ENCODE data around the gene FNDC3B. TPM values are rescaled to one million over a fixed set of nuclear protein-coding genes. Genes with fewer than 3 reads are reported as not detected.

FNDC3B gene
- polyA plus RNA-seq, 2 of the 4 experiments (the other 2 are of a cell fraction): 29.5 to 33.6 TPM

DNA sequence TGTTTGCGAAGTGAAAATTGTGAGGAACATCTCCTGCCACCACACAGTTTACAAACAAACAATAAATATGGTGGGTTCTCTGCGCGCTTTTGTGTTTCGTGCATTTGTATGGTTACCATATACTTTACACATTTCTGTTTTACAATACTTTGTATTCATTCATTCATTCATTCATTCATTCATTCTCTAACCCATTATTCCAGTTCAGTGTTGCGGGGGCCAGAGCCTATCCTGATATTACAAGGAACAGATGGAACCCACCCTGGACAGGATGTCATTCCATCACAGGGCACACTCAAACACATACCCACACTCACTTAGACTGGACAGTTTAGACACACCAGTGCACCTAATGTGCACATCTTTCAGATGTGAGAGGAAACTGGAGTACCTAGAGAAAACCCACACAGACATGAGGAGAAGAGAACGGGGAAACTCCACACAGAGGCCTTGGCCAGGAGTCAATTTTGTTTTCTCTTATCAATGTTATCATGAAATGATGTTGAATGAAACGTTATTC lies 160.5 kb downstream of the FNDC3B start:
- 85% methylated on average over 7 of the region's 7 CpGs for WGBS (ENCODE audit: missing lambda C conversion rate)
- POLR2A ChIA-PET: no interaction called here
- ATAC-seq (no peak), FAIRE-seq (no peak), DNase-seq (ENCODE audit: low read depth in 1 of 2, low spot score in 1 of 2) (no peak)
- peak overlapping the region; percentile 78 to 84; a peak in 4 of 6 replicates for H3K27ac ChIP-seq
- H3K4me3 ChIP-seq: no peak overlapping the region
- CTCF ChIA-PET: no interaction called here
- H3K4me2 ChIP-seq: peak overlapping the region; percentile 76
- H3K9me3 ChIP-seq: no peaks in the 10 kb centered on the region
- H3K4me1 ChIP-seq: peaks cover 70% of the 10 kb centered on the region
- TF ChIP-seq MYC (IDR thresholded peaks at IDR 0.05; ENCODE audit: borderline replicate concordance, low read length): no peak
- no peak for TF ChIP-seq ZFP36 (IDR thresholded peaks at IDR 0.05; ENCODE audit: borderline replicate concordance, partially characterized antibody)
- TF ChIP-seq ESRRA (IDR thresholded peaks at IDR 0.05; ENCODE audit: borderline replicate concordance, low read length): no peak
- no peak for TF ChIP-seq NPAS2 (CRISPR knock-in tag; IDR thresholded peaks at IDR 0.05; ENCODE audit: borderline replicate concordance)
- no peak for TF ChIP-seq MAZ (IDR thresholded peaks at IDR 0.05; ENCODE audit: borderline replicate concordance, low read depth, low read length)
- TF ChIP-seq, protein P1, sequence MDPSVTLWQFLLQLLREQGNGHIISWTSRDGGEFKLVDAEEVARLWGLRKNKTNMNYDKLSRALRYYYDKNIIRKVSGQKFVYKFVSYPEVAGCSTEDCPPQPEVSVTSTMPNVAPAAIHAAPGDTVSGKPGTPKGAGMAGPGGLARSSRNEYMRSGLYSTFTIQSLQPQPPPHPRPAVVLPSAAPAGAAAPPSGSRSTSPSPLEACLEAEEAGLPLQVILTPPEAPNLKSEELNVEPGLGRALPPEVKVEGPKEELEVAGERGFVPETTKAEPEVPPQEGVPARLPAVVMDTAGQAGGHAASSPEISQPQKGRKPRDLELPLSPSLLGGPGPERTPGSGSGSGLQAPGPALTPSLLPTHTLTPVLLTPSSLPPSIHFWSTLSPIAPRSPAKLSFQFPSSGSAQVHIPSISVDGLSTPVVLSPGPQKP (IDR thresholded peaks at IDR 0.05; ENCODE audit: low read depth, low read length): no peak
- no peak for TF ChIP-seq BHLHE40 (IDR thresholded peaks at IDR 0.05; ENCODE audit: low read depth, low read length)
- TF ChIP-seq ZNF302 (CRISPR knock-in tag; IDR thresholded peaks at IDR 0.05): no peak
- no peak for TF ChIP-seq FOSB (CRISPR knock-in tag; IDR thresholded peaks at IDR 0.05)
- TF ChIP-seq NFE2L2 (conservative IDR thresholded peaks at IDR 0.05; ENCODE audit: low read length): no peak

DNA sequence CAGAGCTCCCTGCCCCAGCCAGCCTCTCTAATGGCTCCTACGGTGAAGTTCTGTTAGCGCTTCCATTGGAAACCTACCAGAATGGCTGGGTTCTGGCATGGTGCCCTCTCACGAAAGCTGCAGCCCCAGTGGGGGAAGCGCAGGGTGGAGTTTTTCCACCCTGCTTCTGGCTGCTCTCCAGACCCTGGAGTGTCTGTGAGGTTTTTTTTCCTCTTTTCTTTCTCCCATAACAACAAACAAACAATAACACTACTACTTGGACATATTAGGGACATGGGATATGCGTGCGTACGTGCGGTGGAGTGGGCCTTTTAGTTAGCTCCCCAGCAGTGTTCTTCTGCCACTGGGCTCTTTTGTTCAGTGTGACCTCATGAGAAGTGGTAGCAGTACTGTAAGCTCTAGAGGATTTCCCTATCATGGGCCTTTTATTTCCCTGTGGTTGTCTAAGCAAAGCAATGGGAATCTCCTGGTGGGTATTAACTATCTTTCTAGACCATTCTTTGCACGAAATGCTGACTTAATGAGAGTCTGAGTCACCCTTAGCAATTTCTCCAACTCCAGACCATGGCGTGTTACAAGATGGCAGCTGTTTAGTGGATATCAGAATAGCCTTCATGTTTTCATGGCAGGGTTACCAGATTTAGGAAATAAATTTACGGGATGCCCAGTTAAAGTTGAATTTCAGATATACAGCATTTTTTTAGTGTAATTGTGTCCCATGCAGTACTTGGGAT lies 161.9 kb downstream of the FNDC3B start:
- ChIA-PET POLR2A (no interaction called here), CTCF (interaction anchor here (1.0 kb wide), 1 partner anchor 131 kb away, joined by 4 read pairs; no protein-coding TSS in a partner anchor)
- TF ChIP-seq JUN (IDR thresholded peaks at IDR 0.05) (0 out of 5 replicates have a peak, but pooled peaks of 1 of the 2 experiments have one; percentile 15), FOSL2 (IDR thresholded peaks at IDR 0.05) (no peak), FOSL2 (CRISPR knock-in tag; IDR thresholded peaks at IDR 0.05) (peak; percentile 28; the same call in 1 of the 2 replicates)
- TF ChIP-seq, protein P2, sequence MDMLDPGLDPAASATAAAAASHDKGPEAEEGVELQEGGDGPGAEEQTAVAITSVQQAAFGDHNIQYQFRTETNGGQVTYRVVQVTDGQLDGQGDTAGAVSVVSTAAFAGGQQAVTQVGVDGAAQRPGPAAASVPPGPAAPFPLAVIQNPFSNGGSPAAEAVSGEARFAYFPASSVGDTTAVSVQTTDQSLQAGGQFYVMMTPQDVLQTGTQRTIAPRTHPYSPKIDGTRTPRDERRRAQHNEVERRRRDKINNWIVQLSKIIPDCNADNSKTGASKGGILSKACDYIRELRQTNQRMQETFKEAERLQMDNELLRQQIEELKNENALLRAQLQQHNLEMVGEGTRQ (IDR thresholded peaks at IDR 0.05): no peak
- Histone ChIP-seq H3K4me3 (no peak overlapping the region), H3K4me2 (peak overlapping the region; percentile 76), H3K9me3 (no peaks in the 10 kb centered on the region), H3K4me1 (peaks cover 69% of the 10 kb centered on the region), H3K27ac (peak overlapping the region; percentile 78 to 84)
- WGBS (ENCODE audit: missing lambda C conversion rate): 46% methylated on average over 11 of the region's 11 CpGs
- peak in 1 of 2 experiments; percentile 46 for DNase-seq (ENCODE audit: low read depth in 1 of 2, low spot score in 1 of 2)
- peak; percentile 37 to 49; a peak in 3 of 6 replicates for ATAC-seq
- FAIRE-seq: no peak

GRCh38 chr3:172201870-172202236 lies 162.5 kb downstream of the FNDC3B start:
- ChIA-PET POLR2A (no interaction called here), CTCF (interaction anchor here (0.6 kb wide), 1 partner anchor 54 kb away, joined by 3 read pairs; no protein-coding TSS in a partner anchor)
- Histone ChIP-seq H3K9me3 (no peaks in the 10 kb centered on the region), H3K4me1 (peaks cover 68% of the 10 kb centered on the region), H3K27ac (peak overlapping the region; percentile 78 to 84), H3K4me3 (no peak overlapping the region), H3K4me2 (peak overlapping the region; percentile 76)
- DNase-seq (ENCODE audit: low read depth in 1 of 2, low spot score in 1 of 2) (no peak), FAIRE-seq (no peak), ATAC-seq (no peak)
- no peak for TF ChIP-seq NR3C1 (IDR thresholded peaks at IDR 0.05)
- TF ChIP-seq POLR2AphosphoS2 (conservative IDR thresholded peaks at IDR 0.05; ENCODE audit: low read length): no peak
- TF ChIP-seq FOXS1 (CRISPR knock-in tag; IDR thresholded peaks at IDR 0.05): no peak
- no peak for TF ChIP-seq HOXA7 (CRISPR knock-in tag; IDR thresholded peaks at IDR 0.05)
- no peak for TF ChIP-seq GATA3 (IDR thresholded peaks at IDR 0.05; ENCODE audit: borderline replicate concordance)
- TF ChIP-seq, protein P3, sequence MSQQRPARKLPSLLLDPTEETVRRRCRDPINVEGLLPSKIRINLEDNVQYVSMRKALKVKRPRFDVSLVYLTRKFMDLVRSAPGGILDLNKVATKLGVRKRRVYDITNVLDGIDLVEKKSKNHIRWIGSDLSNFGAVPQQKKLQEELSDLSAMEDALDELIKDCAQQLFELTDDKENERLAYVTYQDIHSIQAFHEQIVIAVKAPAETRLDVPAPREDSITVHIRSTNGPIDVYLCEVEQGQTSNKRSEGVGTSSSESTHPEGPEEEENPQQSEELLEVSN (IDR thresholded peaks at IDR 0.05; ENCODE audit: borderline replicate concordance, low read depth): no peak
- no peak for TF ChIP-seq ATOH8 (CRISPR knock-in tag; IDR thresholded peaks at IDR 0.05; ENCODE audit: low read depth)
- TF ChIP-seq MAFK (IDR thresholded peaks at IDR 0.05; ENCODE audit: partially characterized antibody): no peak
- TF ChIP-seq, protein P1 (IDR thresholded peaks at IDR 0.05; ENCODE audit: low read depth, low read length): no peak
- no peak for TF ChIP-seq NFE2L2 (conservative IDR thresholded peaks at IDR 0.05; ENCODE audit: low read length)
- TF ChIP-seq PHF8 (IDR thresholded peaks at IDR 0.05; ENCODE audit: borderline replicate concordance, low read depth): no peak
- no peak for TF ChIP-seq TP53 (CRISPR knock-in tag; IDR thresholded peaks at IDR 0.05)
- 30% methylated on average over 3 of the region's 3 CpGs for WGBS (ENCODE audit: missing lambda C conversion rate)

Data from A549 (cell line).